ENCODE results near the gene IGF2. TPM values are rescaled to one million over a fixed set of nuclear protein-coding genes. Genes with fewer than 3 reads are reported as not detected.

The IGF2 gene
- total and polyA plus RNA-seq, 2 of the 8 experiments (the other 6 are each of a cell fraction or from before 2014, with no cell fraction given), result 0.74 to 1.5 TPM

GRCh38 chr11:2135018-2135569 lies 4.1 kb downstream of the IGF2 start (continued):
- TF ChIP-seq CHD7 (IDR thresholded peaks at IDR 0.05; ENCODE audit: insufficient replicate concordance, low read length), result no peak
- TF ChIP-seq ATF2 (IDR thresholded peaks at IDR 0.05; ENCODE audit: low read length), result no peak
- no peak for TF ChIP-seq GTF2F1 (IDR thresholded peaks at IDR 0.05; ENCODE audit: borderline replicate concordance, low read depth, low read length)

Data from H1 (cell line).